Dendritic cell treated with granulocyte-macrophage colony-stimulating factor and Interleukin-4, amounts not matched to agents 40 ng/mL and 50 ng/mL, for 4 days (primary cell): ENCODE data around the gene GPRASP2.
"Not testable (repeated sequence)": the region's sequence is repeated elsewhere in the genome, so short reads cannot be mapped to it uniquely, and the experiment has no call there.

ENCODE experiments used
- H3K27ac Mint-ChIP-seq: one replicate; pipeline ENCODE4 v1.8.0; 2022; ENCODE audit warnings: mild to moderate bottlenecking, mixed read lengths
- H3K27me3 Mint-ChIP-seq: one replicate; pipeline ENCODE4 v1.8.0; 2022; ENCODE audit warnings: mild to moderate bottlenecking, mixed read lengths
- H3K36me3 Mint-ChIP-seq: one replicate; pipeline ENCODE4 v1.8.0; 2022; ENCODE audit warnings: low read depth, mixed read lengths
- H3K4me1 Mint-ChIP-seq: one replicate; pipeline ENCODE4 v1.8.0; 2022; ENCODE audit warnings: low read depth, mixed read lengths
- H3K4me3 Mint-ChIP-seq: one replicate; pipeline ENCODE4 v1.8.0; 2022; ENCODE audit warnings: mild to moderate bottlenecking, moderate library complexity, mixed read lengths
- H3K9me3 Mint-ChIP-seq: one replicate; pipeline ENCODE4 v1.8.0; 2022; ENCODE audit warnings: mixed read lengths
- intact Hi-C: fragments of 100-400 bp; cut with micrococcal nuclease; formaldehyde crosslinking; loops from one replicate; pipeline ENCODE4 v1.15.0; 2022

Gene GPRASP2

DNA sequence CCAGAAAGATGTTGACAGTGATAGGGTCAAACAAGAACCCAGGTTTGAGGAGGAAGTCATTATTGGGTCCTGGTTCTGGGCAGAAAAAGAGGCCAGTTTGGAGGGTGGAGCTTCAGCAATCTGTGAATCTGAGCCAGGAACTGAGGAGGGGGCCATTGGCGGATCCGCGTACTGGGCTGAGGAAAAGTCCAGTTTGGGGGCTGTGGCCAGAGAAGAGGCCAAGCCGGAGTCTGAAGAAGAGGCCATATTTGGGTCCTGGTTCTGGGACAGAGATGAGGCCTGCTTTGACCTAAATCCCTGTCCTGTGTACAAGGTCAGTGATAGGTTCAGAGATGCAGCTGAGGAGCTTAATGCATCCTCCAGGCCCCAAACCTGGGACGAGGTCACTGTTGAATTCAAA is 3.7 kb downstream of the GPRASP2 start:
- peaks cover 14% of the 10 kb centered on the region for H3K4me1 Mint-ChIP-seq
- peaks cover 31% of the 10 kb centered on the region for H3K27me3 Mint-ChIP-seq
- H3K36me3 Mint-ChIP-seq = no peaks in the 10 kb centered on the region
- no peaks in the 10 kb centered on the region for H3K9me3 Mint-ChIP-seq
- intact Hi-C loops = no loop called here
- H3K27ac Mint-ChIP-seq = no peak overlapping the region
- no peak overlapping the region for H3K4me3 Mint-ChIP-seq

DNA sequence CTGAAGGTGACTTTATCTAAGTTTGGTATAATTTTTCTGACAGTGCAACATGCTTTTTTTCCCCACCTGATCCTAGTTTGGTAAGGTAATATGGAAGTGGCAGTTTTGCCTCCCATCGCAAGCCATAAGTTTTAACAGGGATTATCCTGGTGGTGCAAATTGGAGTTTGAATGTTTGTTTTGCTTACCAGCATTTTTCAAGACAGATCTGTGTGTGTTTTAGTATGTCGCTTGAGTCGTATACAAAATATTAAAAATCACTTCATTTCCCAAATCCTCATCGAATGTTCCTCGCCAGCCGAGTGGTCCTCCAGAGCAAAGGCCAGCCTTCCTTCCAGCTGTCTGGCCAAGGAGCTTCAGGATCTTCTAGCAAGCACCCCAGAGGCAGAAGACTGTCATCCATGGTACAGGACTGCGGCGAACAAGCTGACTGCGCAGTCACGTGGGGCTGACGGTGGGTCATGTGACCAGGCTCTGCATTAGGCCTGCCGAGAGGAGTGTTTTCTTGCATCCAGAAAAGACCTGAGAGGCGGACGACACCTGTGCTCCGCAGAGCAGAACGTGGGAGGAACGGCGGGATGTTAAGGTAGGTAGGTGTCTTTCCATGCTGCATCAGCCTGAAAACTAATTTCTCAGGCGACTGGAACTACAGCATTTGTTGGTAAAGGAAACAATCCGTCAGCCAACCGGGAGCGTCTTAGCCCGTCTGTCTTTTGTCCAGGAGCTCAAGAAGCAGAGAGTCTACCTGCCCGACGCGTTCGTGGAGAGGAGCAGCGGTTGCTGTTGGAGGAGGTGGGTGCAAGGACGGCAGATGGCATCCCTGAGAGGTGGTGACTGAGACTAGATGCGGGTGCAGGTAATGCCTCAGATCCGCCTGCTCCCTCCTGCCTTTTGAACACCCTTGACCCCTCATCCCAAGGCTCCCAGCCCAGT is 8.3 kb downstream of the GPRASP2 start, which contains the start of gene GPRASP3:
GPRASP3 (plus strand) TSS at position 507 of the 932 bp plus-strand sequence. CDS start 28,253 bp downstream, outside the sequence.
- no peaks in the 10 kb centered on the region for H3K36me3 Mint-ChIP-seq
- intact Hi-C loops = no loop called here

DNA sequence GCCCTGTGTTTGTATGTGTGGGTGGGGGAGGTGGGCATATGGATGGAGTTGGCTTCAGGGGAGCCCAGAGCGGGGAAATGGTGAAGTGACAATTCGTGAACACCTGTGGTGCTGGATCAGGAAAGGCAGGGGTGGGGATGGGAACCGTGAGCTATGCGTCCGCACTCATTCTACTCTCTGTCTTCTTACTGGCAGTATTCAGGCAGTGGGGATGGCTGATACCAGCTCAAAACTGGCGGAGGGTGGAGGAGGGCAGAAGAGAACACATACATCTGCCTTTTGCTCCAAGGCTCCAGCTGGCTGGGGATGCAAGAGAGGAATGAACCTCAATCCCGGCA is 8.9 kb downstream of the GPRASP2 start:
- H3K9me3 Mint-ChIP-seq, H3K4me3 Mint-ChIP-seq, H3K27ac Mint-ChIP-seq, H3K4me1 Mint-ChIP-seq, H3K27me3 Mint-ChIP-seq, intact Hi-C loops, H3K36me3 Mint-ChIP-seq: not testable (repeated sequence)

More for the DNA sequence above, 8.3 kb downstream of the GPRASP2 start, which contains the start of gene GPRASP3:
- peaks cover 8% of the 10 kb centered on the region for H3K27me3 Mint-ChIP-seq
- peak within 1 kb of the TSS; percentile 4 for H3K27ac Mint-ChIP-seq
- peaks cover 10% of the 10 kb centered on the region for H3K4me1 Mint-ChIP-seq
- peak within 1 kb of the TSS; percentile 72 for H3K4me3 Mint-ChIP-seq
- no peaks in the 10 kb centered on the region for H3K9me3 Mint-ChIP-seq

DNA sequence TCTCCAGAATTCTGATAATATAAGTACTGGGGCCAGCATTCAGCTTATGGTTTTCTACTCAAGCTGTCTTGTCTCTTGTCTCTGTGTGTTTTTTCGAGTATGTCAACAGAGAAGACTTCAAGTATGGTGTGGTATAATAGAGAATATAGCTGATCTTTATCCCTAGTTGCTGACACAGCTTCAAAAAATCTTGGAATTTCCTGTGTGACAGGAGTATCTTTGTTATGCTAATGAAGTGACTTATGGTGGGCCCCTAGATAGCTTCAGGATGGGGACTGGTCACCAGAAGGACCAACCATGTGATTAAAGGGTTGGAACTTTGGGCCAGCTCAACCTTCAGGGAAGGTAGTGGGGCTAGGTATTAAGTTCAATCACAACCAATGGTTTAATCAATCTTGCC is 11.2 kb downstream of the GPRASP2 start:
- intact Hi-C loops = no loop called here
- Mint-ChIP-seq H3K27me3 (peaks cover 8% of the 10 kb centered on the region), H3K9me3 (no peaks in the 10 kb centered on the region), H3K27ac (no peak overlapping the region), H3K36me3 (no peaks in the 10 kb centered on the region), H3K4me3 (no peak overlapping the region), H3K4me1 (peaks cover 10% of the 10 kb centered on the region)

DNA sequence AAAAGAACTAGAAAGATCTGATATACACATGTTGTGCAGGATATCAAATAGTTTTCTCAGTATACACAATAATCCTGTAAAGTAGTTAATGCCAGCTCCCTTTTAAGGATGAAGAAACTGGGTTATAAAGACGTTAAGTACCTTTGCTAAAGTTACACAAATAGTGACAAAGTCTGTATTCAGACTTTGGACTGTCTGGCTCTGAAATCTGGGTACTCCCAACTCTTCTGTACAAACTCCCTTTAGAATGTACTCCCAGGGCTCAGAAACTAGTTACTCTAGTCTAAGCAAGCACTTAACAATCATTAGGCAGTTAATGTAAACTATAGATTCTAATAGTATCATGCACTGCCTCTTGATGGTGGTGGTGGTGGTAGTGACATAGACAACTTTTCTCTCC is 15.5 kb downstream of the GPRASP2 start:
- intact Hi-C loops = no loop called here
- Mint-ChIP-seq H3K36me3 (no peaks in the 10 kb centered on the region), H3K4me3 (no peak overlapping the region), H3K4me1 (no peaks in the 10 kb centered on the region), H3K27ac (no peak overlapping the region), H3K27me3 (no peaks in the 10 kb centered on the region), H3K9me3 (no peaks in the 10 kb centered on the region)

DNA sequence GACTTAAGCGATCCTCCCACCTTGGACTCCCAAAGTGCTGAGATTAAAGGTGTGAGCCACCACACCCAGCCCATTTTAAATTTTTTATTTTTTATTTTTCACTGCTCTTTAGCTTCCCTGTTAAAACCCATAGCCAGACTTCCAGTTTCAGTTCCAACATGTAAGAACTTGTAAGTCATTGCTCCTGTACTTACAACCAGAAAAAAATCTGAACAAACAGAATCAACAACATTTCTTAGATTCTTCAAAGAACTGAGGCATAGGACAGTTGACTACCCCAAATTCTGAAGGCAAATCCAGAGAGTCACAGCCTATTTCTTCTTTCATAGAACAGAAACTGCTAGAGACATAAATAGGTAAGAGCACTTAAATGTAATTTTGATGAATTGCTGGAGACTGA is 16.4 kb downstream of the GPRASP2 start:
- H3K4me3 Mint-ChIP-seq = no peak overlapping the region
- no peak overlapping the region for H3K27ac Mint-ChIP-seq
- H3K36me3 Mint-ChIP-seq = no peaks in the 10 kb centered on the region
- H3K27me3 Mint-ChIP-seq = no peaks in the 10 kb centered on the region
- intact Hi-C loops = no loop called here
- no peaks in the 10 kb centered on the region for H3K9me3 Mint-ChIP-seq
- no peaks in the 10 kb centered on the region for H3K4me1 Mint-ChIP-seq

DNA sequence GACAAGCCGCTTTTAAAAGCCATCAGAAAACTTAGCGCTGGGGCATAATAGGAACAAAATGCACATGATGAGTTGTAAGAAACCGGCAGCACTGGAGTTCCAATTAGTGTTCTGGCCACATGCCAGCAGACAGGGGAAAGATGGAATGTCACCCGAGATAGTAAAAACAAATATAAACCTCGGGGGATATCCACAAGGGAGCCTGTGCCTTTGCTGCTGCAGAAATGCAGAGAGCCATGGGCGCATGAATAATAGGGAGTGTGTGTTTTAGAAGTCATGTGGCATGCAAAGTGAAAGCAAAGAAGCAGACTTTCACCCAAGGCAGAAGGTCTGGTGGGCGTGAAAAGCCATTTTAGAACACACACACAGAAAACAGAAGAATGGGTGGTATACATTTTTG is 27.4 kb downstream of the GPRASP2 start:
- Mint-ChIP-seq H3K27me3 (no peaks in the 10 kb centered on the region), H3K27ac (no peak overlapping the region), H3K36me3 (no peaks in the 10 kb centered on the region), H3K4me1 (no peaks in the 10 kb centered on the region), H3K9me3 (no peaks in the 10 kb centered on the region), H3K4me3 (no peak overlapping the region)
- intact Hi-C loops = no loop called here

DNA sequence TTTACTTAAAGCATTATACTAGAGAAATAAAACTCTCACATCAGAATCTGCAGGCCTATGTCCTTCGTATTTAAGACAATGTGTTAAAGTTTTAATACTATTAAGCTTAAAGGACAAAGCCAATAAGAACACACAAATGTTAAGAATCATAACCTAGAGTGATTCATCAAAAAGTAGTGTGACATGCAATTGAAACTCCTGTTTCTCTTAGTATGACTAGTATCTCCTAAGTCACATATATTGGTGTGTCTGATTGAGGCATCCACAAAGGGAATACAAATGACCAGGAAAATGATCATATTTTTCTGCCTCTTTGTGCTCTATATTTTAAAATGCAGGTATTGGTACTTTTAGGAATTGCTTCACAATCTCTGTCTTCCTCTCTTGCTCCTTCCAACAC is 32.1 kb downstream of the GPRASP2 start:
- Mint-ChIP-seq H3K36me3 (no peaks in the 10 kb centered on the region), H3K4me3 (no peak overlapping the region), H3K4me1 (peaks cover 7% of the 10 kb centered on the region), H3K9me3 (no peaks in the 10 kb centered on the region), H3K27me3 (peaks cover 17% of the 10 kb centered on the region), H3K27ac (no peak overlapping the region)
- intact Hi-C loops = no loop called here

DNA sequence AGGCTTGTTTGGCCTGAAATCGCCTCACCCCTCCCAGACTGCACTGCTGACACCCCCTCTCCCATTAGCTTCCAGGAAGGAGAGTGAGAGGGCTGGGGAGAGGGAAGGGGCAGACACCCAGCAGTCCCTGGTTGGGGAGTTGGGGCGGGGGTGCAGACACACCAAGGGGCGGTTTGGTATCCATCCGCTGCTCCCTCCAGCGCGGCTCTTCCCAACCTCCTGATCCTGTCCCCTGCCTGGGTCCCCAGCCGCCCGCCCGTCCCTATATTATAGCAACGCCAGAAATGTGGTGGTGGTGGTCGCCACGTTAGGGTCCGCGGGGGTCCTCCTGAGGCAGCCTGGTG is 33.2 kb downstream of the GPRASP2 start:
- H3K9me3 Mint-ChIP-seq = no peaks in the 10 kb centered on the region
- peaks cover 17% of the 10 kb centered on the region for H3K27me3 Mint-ChIP-seq
- no peaks in the 10 kb centered on the region for H3K36me3 Mint-ChIP-seq
- no peak overlapping the region for H3K27ac Mint-ChIP-seq
- H3K4me1 Mint-ChIP-seq = peaks cover 7% of the 10 kb centered on the region
- intact Hi-C loops = no loop called here
- peak overlapping the region; percentile 75 for H3K4me3 Mint-ChIP-seq

DNA sequence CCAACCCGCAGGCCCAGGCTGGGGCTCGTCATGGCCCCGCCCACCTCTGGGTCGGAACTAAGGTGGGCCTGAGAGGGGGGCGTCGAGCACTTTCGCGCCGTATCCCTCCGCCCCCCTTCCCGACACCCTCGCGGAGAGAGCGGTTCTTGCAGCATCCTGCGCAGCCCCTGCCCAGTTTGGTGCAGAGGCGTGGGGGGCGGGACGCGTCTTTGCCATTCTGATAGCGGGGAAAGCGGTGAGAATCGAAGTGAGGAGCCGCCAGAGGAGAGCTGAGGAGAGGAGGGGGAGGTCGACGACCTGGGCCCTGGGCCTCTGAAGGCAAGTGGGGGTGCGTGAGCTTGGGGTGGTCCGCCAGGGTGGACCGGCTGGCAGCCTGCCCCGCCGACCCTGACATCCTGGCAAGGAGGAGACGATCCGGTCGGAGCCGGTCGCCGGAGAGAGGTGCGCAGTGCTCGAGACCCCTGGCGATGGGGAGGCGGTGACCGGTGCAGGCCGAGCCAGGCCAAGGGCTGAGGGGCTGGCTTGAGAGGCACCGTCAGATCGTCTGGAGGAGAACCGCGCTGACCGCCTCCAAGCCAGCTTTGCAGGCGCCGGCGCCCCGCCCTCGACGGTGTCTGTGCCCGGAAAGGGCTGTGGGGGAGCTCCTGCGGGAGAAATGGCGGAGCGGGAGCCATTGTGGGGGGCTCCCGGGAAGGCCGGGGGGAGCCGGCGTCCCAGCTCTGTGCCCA is 33.8 kb downstream of the GPRASP2 start:
- Mint-ChIP-seq H3K9me3 (no peaks in the 10 kb centered on the region), H3K27ac (no peak overlapping the region), H3K4me3 (peak overlapping the region; percentile 75), H3K27me3 (peaks cover 17% of the 10 kb centered on the region), H3K36me3 (no peaks in the 10 kb centered on the region), H3K4me1 (peaks cover 7% of the 10 kb centered on the region)
- intact Hi-C loops = no loop called here

DNA sequence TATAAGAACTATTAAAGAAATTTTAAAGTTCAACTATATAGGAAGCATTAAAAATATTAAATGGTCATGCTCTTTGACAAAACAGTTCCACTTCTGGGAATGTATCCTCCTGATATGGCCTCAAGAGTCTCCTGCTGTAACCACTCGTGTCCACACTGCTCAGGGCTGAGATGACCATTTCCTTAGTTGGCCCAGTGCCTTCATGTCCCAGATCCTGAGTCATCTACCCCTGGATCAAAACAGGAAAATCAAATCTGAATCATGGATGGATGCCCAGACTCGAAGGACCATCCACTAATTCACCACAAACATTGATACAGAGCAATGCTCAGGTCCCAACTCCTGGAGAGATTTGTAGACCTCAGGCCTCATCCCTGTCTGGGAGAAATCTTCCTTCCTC is 53.0 kb downstream of the GPRASP2 start:
- Mint-ChIP-seq H3K9me3 (no peaks in the 10 kb centered on the region), H3K4me1 (peaks cover 5% of the 10 kb centered on the region), H3K36me3 (peaks cover 6% of the 10 kb centered on the region), H3K4me3 (no peak overlapping the region), H3K27me3 (peaks cover 2% of the 10 kb centered on the region), H3K27ac (no peak overlapping the region)
- intact Hi-C loops = no loop called here

DNA sequence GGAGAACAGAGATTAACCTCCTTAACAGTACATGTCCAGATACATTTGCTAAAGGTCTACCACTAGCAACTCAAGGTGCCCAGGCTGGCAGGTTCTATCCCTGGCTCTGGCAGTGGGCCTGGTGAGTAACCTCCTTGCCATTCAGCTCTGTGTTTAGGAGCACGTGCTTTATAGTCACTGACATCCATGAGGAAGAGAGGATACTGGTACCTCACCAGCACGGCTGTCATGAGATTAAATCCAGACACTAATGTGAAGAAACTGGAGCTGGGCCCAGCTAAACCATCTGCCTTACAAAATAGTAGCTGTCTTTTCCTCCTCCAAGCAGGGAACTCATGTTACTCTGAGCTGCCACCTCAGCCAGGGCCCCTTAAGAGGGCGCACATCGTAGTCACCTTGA is 53.6 kb downstream of the GPRASP2 start:
- intact Hi-C loops = no loop called here
- Mint-ChIP-seq H3K27me3 (peaks cover 2% of the 10 kb centered on the region), H3K4me1 (peaks cover 5% of the 10 kb centered on the region), H3K9me3 (no peaks in the 10 kb centered on the region), H3K27ac (no peak overlapping the region), H3K4me3 (no peak overlapping the region), H3K36me3 (peaks cover 6% of the 10 kb centered on the region)

DNA sequence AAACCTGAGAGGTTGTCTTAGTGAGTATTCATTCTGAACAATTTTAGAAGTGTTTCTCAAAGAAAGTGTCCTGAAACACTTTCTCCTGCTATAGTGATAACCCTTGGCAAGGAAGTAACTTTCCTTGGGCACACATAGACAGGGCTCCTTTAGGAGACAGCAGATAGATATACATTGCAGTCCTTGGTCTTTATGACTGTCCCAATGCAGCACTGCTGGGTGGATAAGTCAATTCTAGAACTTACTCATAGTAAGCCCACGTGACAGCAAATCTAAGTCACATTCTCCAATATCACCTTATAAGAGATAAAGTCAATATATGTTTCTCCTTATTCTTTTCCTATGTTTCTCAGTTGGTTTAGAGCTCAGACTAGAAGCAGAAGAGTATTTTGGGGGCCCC is 55.0 kb downstream of the GPRASP2 start:
- no peak overlapping the region for H3K27ac Mint-ChIP-seq
- intact Hi-C loops = no loop called here
- H3K4me1 Mint-ChIP-seq = peaks cover 5% of the 10 kb centered on the region
- H3K36me3 Mint-ChIP-seq = peaks cover 6% of the 10 kb centered on the region
- H3K4me3 Mint-ChIP-seq = no peak overlapping the region
- no peaks in the 10 kb centered on the region for H3K9me3 Mint-ChIP-seq
- H3K27me3 Mint-ChIP-seq = peaks cover 2% of the 10 kb centered on the region
